PC-9 (cell line): ENCODE measurements around the gene BCKDK.

Source experiments
- CTCF ChIP-seq: fragments of 200-600 bp; sonication (generic); conservative IDR thresholded peaks from 2 replicates; pipeline ENCODE4 v1.6.1; 2017; ENCODE audit warnings: mixed run types, antibody characterized with exemption, mild to moderate bottlenecking, moderate library complexity
- EZH2 ChIP-seq: fragments of 200-600 bp; sonication (generic); IDR thresholded peaks from 2 replicates; pipeline ENCODE4 v1.8.0; 2017; ENCODE audit warnings: antibody characterized with exemption, low read depth

- no peak for TF ChIP-seq CTCF
- no peak for TF ChIP-seq EZH2
Observed at GRCh38 chr16:31114468-31114867, 6.3 kb downstream of the BCKDK start.
